DND-41 (cell line): Measurements from ENCODE around the gene HSFX1.

Source experiments
- ATAC-seq: fragments of 200-7000 bp; cut with Tn5 transposase; 3 replicates; pipeline ENCODE4 v1.9.1; 2021; ENCODE audit warnings: low read depth; ENCODE audit not compliant: insufficient read depth
- DNase-seq: peaks from one replicate; pipeline ENCODE4 v3.0.0-alpha.2; 2020
- H2AFZ ChIP-seq: 2 replicates; pipeline ENCODE4 v1.6.0; 2012; ENCODE audit warnings: low read depth, low read length
- H3K27ac ChIP-seq: 2 replicates; pipeline ENCODE4 v1.5.1; 2012; ENCODE audit warnings: low read length, inconsistent platforms
- H3K27me3 ChIP-seq: fragments of 200-600 bp; sonication (generic); 2 replicates; pipeline ENCODE4 v1.6.0; 2012; ENCODE audit warnings: low read length, mild to moderate bottlenecking, inconsistent platforms; ENCODE audit not compliant: insufficient read depth, poor library complexity
- H3K36me3 ChIP-seq: 2 replicates; pipeline ENCODE4 v1.5.1; 2012; ENCODE audit warnings: low read length, inconsistent platforms; ENCODE audit not compliant: insufficient read depth
- H3K4me1 ChIP-seq: 2 replicates; pipeline ENCODE4 v1.5.1; 2012; ENCODE audit warnings: mild to moderate bottlenecking, low read length; ENCODE audit not compliant: insufficient read depth
- H3K4me2 ChIP-seq: 2 replicates; pipeline ENCODE4 v1.6.0; 2012; ENCODE audit warnings: mild to moderate bottlenecking, moderate library complexity, low read length, inconsistent platforms; ENCODE audit not compliant: insufficient read depth
- H3K4me3 ChIP-seq, 2 experiments: fragments of 200-600 bp in 1 of 2; shearing (Covaris generic) in 1 of 2; 2 replicates each; pipeline ENCODE4 v1.5.1; 2012 to 2016; ENCODE audit warnings: inconsistent platforms in 2 of 2, low read length in 2 of 2, mild to moderate bottlenecking in 2 of 2, low read depth in 1 of 2, moderate library complexity in 1 of 2
- H3K79me2 ChIP-seq: 2 replicates; pipeline ENCODE4 v1.6.0; 2012; ENCODE audit warnings: low read length, inconsistent platforms; ENCODE audit not compliant: insufficient read depth
- H3K9ac ChIP-seq: 2 replicates; pipeline ENCODE4 v1.6.0; 2012; ENCODE audit warnings: low read depth, mild to moderate bottlenecking, inconsistent platforms, low read length, moderate library complexity
- H3K9me3 ChIP-seq: 2 replicates; pipeline ENCODE4 v1.5.1; 2012; ENCODE audit warnings: low read length, moderate library complexity, mild to moderate bottlenecking, inconsistent platforms; ENCODE audit not compliant: insufficient read depth, severe bottlenecking
- H4K20me1 ChIP-seq: 2 replicates; pipeline ENCODE4 v1.6.0; 2012; ENCODE audit warnings: low read length; ENCODE audit not compliant: insufficient read depth
- EZH2 ChIP-seq: IDR thresholded peaks from 3 replicates; pipeline ENCODE4 v1.6.1; 2012; ENCODE audit warnings: borderline replicate concordance, low read depth, mild to moderate bottlenecking, moderate library complexity, low read length, inconsistent platforms; ENCODE audit not compliant: severe bottlenecking
- TF ChIP-seq, protein P1 (sequence below): IDR thresholded peaks from 2 replicates; pipeline ENCODE4 v1.5.1; 2012; ENCODE audit warnings: borderline replicate concordance, low read length, moderate library complexity, mild to moderate bottlenecking; ENCODE audit not compliant: poor library complexity, severe bottlenecking; ENCODE audit errors: extremely low read depth

Gene HSFX1

DNA sequence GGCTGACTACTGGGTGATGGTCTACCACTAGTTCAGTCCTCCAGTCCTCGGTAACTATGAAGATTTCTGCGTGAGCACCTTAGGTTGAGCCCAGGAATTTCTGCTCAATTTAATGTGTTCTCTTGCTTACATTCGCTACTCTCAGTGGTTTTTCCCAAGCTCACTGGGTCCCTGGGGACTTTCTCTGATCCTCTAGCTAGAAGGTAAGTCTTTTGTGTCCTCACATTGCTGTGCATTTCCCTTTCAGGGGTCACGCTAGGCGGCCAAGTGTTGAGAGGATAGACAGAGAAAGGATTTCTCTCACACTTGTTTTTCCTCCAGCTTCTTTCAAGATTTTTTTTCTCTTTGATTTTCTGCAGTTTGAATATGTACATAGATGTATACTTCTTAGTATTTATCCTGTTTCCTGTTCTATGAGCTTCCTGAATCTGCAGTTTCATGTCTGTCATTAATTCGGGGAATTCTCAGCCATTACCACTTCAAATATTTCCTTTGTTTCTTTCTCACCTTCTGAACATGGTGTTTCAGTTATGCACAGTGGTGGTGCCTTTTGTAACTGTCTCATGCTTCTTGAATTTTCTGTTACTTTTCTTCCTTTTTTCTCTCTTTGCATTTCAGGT, 25.3 kb downstream of the HSFX1 start:
- H3K9ac ChIP-seq: no peak overlapping the region
- no peaks in the 10 kb centered on the region for H3K9me3 ChIP-seq
- H3K36me3 ChIP-seq: no peaks in the 10 kb centered on the region
- no peaks in the 10 kb centered on the region for H3K27me3 ChIP-seq
- peaks cover 11% of the 10 kb centered on the region; the same call in 1 of the 2 replicates for H3K4me1 ChIP-seq
- peak; percentile 5 for DNase-seq
- no peak for TF ChIP-seq EZH2
- ATAC-seq: peak; percentile 33; the same call in 1 of the 3 replicates
- H3K4me2 ChIP-seq: no peak overlapping the region
- H4K20me1 ChIP-seq: no peaks in the 10 kb centered on the region
- H2AFZ ChIP-seq: no peak overlapping the region
- H3K4me3 ChIP-seq: no peak overlapping the region
- no peak overlapping the region for H3K27ac ChIP-seq
- H3K79me2 ChIP-seq: no peaks in the 10 kb centered on the region

DNA sequence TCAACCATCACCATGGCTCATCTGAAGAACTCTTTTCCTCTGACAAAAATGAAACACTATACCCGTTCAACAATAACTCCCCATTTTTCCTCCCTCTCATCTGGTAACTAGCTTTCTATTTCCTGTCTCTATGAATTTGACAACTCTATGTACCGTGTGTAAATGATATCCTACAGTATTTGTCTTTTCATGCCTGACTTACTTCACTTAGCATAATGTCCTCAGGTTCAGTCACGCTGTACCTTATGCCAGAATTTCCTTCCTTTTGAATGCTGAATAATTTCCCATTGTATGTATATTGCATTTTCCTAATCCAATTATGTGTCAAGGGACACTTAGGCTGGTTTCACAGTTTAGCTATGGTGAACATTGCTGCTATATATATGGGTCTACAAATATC, 26.1 kb downstream of the HSFX1 start:
- Histone ChIP-seq H4K20me1 (no peaks in the 10 kb centered on the region), H3K9ac (no peak overlapping the region), H3K36me3 (no peaks in the 10 kb centered on the region), H3K27ac (no peak overlapping the region), H3K4me2 (no peak overlapping the region), H3K4me3 (no peak overlapping the region), H3K4me1 (peaks cover 11% of the 10 kb centered on the region; the same call in 1 of the 2 replicates), H3K9me3 (no peaks in the 10 kb centered on the region), H3K27me3 (no peaks in the 10 kb centered on the region), H3K79me2 (no peaks in the 10 kb centered on the region), H2AFZ (no peak overlapping the region)
- ATAC-seq: no peak
- no peak for DNase-seq
- TF ChIP-seq, protein P1, sequence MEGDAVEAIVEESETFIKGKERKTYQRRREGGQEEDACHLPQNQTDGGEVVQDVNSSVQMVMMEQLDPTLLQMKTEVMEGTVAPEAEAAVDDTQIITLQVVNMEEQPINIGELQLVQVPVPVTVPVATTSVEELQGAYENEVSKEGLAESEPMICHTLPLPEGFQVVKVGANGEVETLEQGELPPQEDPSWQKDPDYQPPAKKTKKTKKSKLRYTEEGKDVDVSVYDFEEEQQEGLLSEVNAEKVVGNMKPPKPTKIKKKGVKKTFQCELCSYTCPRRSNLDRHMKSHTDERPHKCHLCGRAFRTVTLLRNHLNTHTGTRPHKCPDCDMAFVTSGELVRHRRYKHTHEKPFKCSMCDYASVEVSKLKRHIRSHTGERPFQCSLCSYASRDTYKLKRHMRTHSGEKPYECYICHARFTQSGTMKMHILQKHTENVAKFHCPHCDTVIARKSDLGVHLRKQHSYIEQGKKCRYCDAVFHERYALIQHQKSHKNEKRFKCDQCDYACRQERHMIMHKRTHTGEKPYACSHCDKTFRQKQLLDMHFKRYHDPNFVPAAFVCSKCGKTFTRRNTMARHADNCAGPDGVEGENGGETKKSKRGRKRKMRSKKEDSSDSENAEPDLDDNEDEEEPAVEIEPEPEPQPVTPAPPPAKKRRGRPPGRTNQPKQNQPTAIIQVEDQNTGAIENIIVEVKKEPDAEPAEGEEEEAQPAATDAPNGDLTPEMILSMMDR: no peak
- no peak for TF ChIP-seq EZH2

DNA sequence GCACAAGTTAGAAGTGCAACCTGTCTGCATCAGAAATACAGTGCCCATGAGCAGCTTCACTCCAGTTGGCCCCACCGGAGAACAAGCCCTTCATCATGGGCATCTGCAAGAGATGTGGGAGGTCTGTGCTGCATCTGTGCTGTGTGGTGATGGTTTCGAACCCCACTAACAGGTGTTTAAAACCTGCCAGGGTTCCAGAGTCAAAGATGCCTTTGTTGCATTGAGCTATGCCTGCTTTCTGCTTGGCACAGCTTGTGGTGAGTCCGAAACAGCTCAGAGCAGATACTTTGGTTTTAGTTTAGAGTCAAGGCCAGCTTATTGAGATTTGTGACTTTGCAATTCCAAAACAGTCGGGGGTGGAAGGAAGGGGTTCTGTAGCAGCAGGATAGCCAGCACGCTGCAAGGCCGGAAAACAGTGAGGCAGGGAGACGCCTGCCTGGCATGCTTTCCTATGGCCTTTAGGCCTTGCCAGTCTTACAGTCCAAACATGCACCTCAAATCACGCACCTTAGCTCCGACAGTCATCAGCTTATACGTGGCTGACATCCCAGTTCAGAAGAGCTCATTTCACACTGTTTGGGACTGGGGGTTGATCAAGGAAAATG, 29.7 kb downstream of the HSFX1 start:
- H3K79me2 ChIP-seq: no peaks in the 10 kb centered on the region
- H3K4me3 ChIP-seq: no peak overlapping the region
- no peak overlapping the region for H3K9ac ChIP-seq
- no peak for ATAC-seq
- no peaks in the 10 kb centered on the region for H4K20me1 ChIP-seq
- no peak overlapping the region for H2AFZ ChIP-seq
- H3K4me1 ChIP-seq: peaks cover 11% of the 10 kb centered on the region; the same call in 1 of the 2 replicates
- H3K4me2 ChIP-seq: no peak overlapping the region
- TF ChIP-seq, protein P1: no peak
- no peak for TF ChIP-seq EZH2
- no peak for DNase-seq
- no peaks in the 10 kb centered on the region for H3K9me3 ChIP-seq
- no peak overlapping the region for H3K27ac ChIP-seq
- H3K27me3 ChIP-seq: no peaks in the 10 kb centered on the region
- no peaks in the 10 kb centered on the region for H3K36me3 ChIP-seq

DNA sequence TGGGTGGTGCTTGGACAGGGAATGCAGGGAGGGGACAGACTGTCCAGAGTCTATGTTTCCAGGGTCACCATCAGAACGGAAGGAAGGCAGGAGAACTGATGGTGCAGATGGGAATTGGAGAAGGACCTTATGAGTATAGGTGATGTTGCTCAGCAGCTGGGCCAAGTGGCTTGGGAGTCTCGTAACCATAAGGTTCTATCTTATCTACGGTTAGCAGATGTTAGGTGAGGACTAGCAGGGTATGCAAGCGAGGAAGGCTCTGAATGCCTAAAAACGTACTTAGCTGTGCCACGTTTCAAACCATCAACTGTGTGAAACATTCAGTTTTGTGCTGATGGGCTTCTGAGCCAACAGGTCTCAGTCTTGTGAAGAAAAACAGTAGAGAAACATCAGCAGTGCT, 30.2 kb downstream of the HSFX1 start:
- H2AFZ ChIP-seq: no peak overlapping the region
- ATAC-seq: no peak
- H3K9ac ChIP-seq: no peak overlapping the region
- H3K4me1 ChIP-seq: peaks cover 9% of the 10 kb centered on the region; the same call in 1 of the 2 replicates
- H4K20me1 ChIP-seq: no peaks in the 10 kb centered on the region
- no peaks in the 10 kb centered on the region for H3K9me3 ChIP-seq
- DNase-seq: no peak
- H3K4me3 ChIP-seq: no peak overlapping the region
- H3K4me2 ChIP-seq: no peak overlapping the region
- H3K27ac ChIP-seq: no peak overlapping the region
- H3K79me2 ChIP-seq: no peaks in the 10 kb centered on the region
- H3K27me3 ChIP-seq: no peaks in the 10 kb centered on the region
- no peak for TF ChIP-seq EZH2
- TF ChIP-seq, protein P1: no peak
- H3K36me3 ChIP-seq: no peaks in the 10 kb centered on the region
